Measurements from ENCODE around the gene PRKAG2.
"Not testable (repeated sequence)": the region's sequence is repeated elsewhere in the genome, so short reads cannot be mapped to it uniquely, and the experiment has no call there.

The PRKAG2 gene

DNA sequence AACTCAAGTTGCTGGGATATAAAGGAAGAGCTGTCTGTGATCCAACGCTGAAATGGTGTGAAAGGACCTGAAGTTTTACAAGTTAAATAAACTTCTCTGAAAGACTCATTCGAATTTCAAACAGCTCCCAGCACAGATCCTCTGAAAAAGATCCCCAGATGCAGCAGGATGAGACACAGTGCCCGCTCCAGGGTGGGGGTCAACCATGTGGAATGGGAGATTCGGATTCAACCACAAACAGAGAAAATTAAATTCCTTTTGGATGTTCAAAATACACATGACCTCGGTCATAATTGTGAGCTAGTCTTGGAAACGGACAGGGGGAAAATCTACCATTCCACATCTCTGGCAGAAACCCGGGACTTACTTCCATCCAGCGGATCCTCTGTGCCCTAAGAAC is 119.6 kb downstream of the PRKAG2 start:
- Histone ChIP-seq H3K36me3 (ENCODE audit: insufficient read depth, low read depth, low read length) (no peaks in the 10 kb centered on the region), H3K9me3 (ENCODE audit: insufficient read depth, low read depth, low read length) (no peaks in the 10 kb centered on the region), H3K4me3 (ENCODE audit: low read length) (no peak overlapping the region), H3K4me1 (ENCODE audit: insufficient read depth, low read length) (peaks cover 9% of the 10 kb centered on the region), H3K9ac (ENCODE audit: low read depth, low read length) (no peak overlapping the region), H3K27me3 (ENCODE audit: insufficient read depth, low read length) (peaks cover 5% of the 10 kb centered on the region; the same call in 1 of the 2 replicates), H3K27ac (ENCODE audit: low read length) (no peak overlapping the region)

- Histone ChIP-seq H3K9ac (ENCODE audit: low read depth, low read length) (no peak overlapping the region), H3K4me1 (ENCODE audit: insufficient read depth, low read length) (peaks cover 9% of the 10 kb centered on the region), H3K4me3 (ENCODE audit: low read length) (no peak overlapping the region), H3K9me3 (ENCODE audit: insufficient read depth, low read depth, low read length) (no peaks in the 10 kb centered on the region), H3K27me3 (ENCODE audit: insufficient read depth, low read length) (0 out of 2 replicates have a peak, but pooled peaks cover under 1% of the 10 kb centered on the region), H3K36me3 (ENCODE audit: insufficient read depth, low read depth, low read length) (no peaks in the 10 kb centered on the region), H3K27ac (ENCODE audit: low read length) (no peak overlapping the region)
Measured at GRCh38 chr7:151756866-151757265, 120.0 kb downstream of the PRKAG2 start.

GRCh38 chr7:151756076-151756731 is 120.7 kb downstream of the PRKAG2 start:
- Histone ChIP-seq H3K4me3 (ENCODE audit: low read length) (no peak overlapping the region), H3K9me3 (ENCODE audit: insufficient read depth, low read depth, low read length) (no peaks in the 10 kb centered on the region), H3K27ac (ENCODE audit: low read length) (no peak overlapping the region), H3K36me3 (ENCODE audit: insufficient read depth, low read depth, low read length) (no peaks in the 10 kb centered on the region), H3K27me3 (ENCODE audit: insufficient read depth, low read length) (no peaks in the 10 kb centered on the region), H3K9ac (ENCODE audit: low read depth, low read length) (no peak overlapping the region), H3K4me1 (ENCODE audit: insufficient read depth, low read length) (peaks cover 9% of the 10 kb centered on the region)

DNA sequence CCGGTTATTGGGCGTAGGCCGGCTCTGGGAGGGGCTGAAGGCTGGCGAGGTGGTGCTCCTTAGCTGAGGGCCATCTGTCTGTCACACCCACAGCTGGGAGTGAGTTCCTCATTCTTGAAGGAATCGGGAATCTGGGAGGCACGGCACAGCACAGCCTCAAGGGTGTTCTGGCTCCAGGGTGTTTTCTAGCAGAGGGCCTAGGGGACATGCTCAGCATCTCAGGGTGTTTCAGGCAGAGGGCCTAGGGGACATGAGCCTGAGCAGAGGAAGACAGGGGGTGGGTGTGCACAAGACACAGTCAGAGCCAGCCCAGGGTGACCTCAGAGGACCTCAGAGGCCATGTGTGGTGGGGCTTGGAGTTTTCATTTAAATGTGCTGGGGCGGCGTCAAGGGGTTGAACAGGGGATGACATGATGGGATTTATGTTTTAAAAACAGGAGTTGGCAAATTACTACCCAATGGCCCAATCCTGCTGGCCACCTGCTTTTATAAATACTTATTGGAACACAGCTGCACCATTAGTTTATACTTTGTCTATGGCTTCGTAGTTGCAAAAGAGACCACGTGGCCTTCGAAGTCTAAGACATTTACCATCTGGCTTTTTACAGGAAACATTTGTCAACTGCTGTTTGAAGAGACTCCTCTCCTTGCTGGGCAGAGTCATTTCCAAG is 121.6 kb downstream of the PRKAG2 start:
- Histone ChIP-seq H3K4me1 (ENCODE audit: insufficient read depth, low read length) (peaks cover 9% of the 10 kb centered on the region), H3K27me3 (ENCODE audit: insufficient read depth, low read length) (no peaks in the 10 kb centered on the region), H3K4me3 (ENCODE audit: low read length) (no peak overlapping the region), H3K9me3 (ENCODE audit: insufficient read depth, low read depth, low read length) (no peaks in the 10 kb centered on the region), H3K27ac (ENCODE audit: low read length) (no peak overlapping the region), H3K9ac (ENCODE audit: low read depth, low read length) (no peak overlapping the region), H3K36me3 (ENCODE audit: insufficient read depth, low read depth, low read length) (no peaks in the 10 kb centered on the region)

GRCh38 chr7:151754688-151755130 is 122.2 kb downstream of the PRKAG2 start:
- Histone ChIP-seq H3K36me3 (ENCODE audit: insufficient read depth, low read depth, low read length) (no peaks in the 10 kb centered on the region), H3K9me3 (ENCODE audit: insufficient read depth, low read depth, low read length) (no peaks in the 10 kb centered on the region), H3K4me1 (ENCODE audit: insufficient read depth, low read length) (peaks cover 9% of the 10 kb centered on the region), H3K27ac (ENCODE audit: low read length) (no peak overlapping the region), H3K4me3 (ENCODE audit: low read length) (no peak overlapping the region), H3K27me3 (ENCODE audit: insufficient read depth, low read length) (no peaks in the 10 kb centered on the region), H3K9ac (ENCODE audit: low read depth, low read length) (no peak overlapping the region)

DNA sequence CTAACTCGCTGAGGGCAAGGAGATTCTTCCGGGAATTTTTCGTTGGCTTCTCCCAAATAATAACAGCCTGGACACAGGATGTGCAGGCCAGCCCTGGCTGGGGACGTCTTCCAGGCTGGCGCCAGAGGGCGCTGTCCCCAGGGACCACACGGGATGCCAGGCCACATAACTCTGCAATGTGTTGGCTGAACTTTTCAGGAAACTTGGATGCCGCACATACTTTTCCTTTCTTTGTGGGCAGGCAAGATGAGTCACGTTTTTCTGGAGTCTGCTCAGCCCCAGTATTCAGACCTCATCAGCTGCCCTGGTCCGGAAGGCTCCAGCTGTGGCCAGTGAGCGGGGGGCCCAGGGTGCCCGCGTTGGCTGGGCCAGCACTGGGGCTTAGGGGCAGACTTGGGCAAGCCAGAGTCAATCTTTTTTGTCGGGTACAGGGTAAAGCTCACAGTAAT is 122.7 kb downstream of the PRKAG2 start:
- Histone ChIP-seq H3K27ac (ENCODE audit: low read length) (no peak overlapping the region), H3K36me3 (ENCODE audit: insufficient read depth, low read depth, low read length) (no peaks in the 10 kb centered on the region), H3K9ac (ENCODE audit: low read depth, low read length) (no peak overlapping the region; the same call in 1 of the 2 replicates), H3K27me3 (ENCODE audit: insufficient read depth, low read length) (no peaks in the 10 kb centered on the region), H3K4me3 (ENCODE audit: low read length) (no peak overlapping the region), H3K9me3 (ENCODE audit: insufficient read depth, low read depth, low read length) (no peaks in the 10 kb centered on the region), H3K4me1 (ENCODE audit: insufficient read depth, low read length) (peaks cover 9% of the 10 kb centered on the region)

- Histone ChIP-seq H3K27ac (ENCODE audit: low read length) (no peak overlapping the region), H3K9me3 (ENCODE audit: insufficient read depth, low read depth, low read length) (no peaks in the 10 kb centered on the region), H3K4me3 (ENCODE audit: low read length) (no peak overlapping the region), H3K9ac (ENCODE audit: low read depth, low read length) (no peak overlapping the region), H3K36me3 (ENCODE audit: insufficient read depth, low read depth, low read length) (no peaks in the 10 kb centered on the region), H3K27me3 (ENCODE audit: insufficient read depth, low read length) (no peaks in the 10 kb centered on the region), H3K4me1 (ENCODE audit: insufficient read depth, low read length) (peaks cover 9% of the 10 kb centered on the region)
Measured at GRCh38 chr7:151752816-151753595, 123.9 kb downstream of the PRKAG2 start.

GRCh38 chr7:151752037-151752436 is 124.9 kb downstream of the PRKAG2 start:
- H3K9me3 ChIP-seq (ENCODE audit: insufficient read depth, low read depth, low read length) = no peaks in the 10 kb centered on the region
- no peak overlapping the region for H3K4me3 ChIP-seq (ENCODE audit: low read length)
- H3K27ac ChIP-seq (ENCODE audit: low read length) = no peak overlapping the region
- H3K36me3 ChIP-seq (ENCODE audit: insufficient read depth, low read depth, low read length) = no peaks in the 10 kb centered on the region
- H3K27me3 ChIP-seq (ENCODE audit: insufficient read depth, low read length) = no peaks in the 10 kb centered on the region
- peaks cover 4% of the 10 kb centered on the region for H3K4me1 ChIP-seq (ENCODE audit: insufficient read depth, low read length)
- H3K9ac ChIP-seq (ENCODE audit: low read depth, low read length) = no peak overlapping the region

GRCh38 chr7:151748733-151749132 is 128.2 kb downstream of the PRKAG2 start:
- no peaks in the 10 kb centered on the region for H3K9me3 ChIP-seq (ENCODE audit: insufficient read depth, low read depth, low read length)
- no peaks in the 10 kb centered on the region; the same call in 1 of the 2 replicates for H3K4me1 ChIP-seq (ENCODE audit: insufficient read depth, low read length)
- H3K4me3 ChIP-seq (ENCODE audit: low read length) = no peak overlapping the region
- no peaks in the 10 kb centered on the region for H3K27me3 ChIP-seq (ENCODE audit: insufficient read depth, low read length)
- H3K27ac ChIP-seq (ENCODE audit: low read length) = no peak overlapping the region
- no peak overlapping the region for H3K9ac ChIP-seq (ENCODE audit: low read depth, low read length)
- H3K36me3 ChIP-seq (ENCODE audit: insufficient read depth, low read depth, low read length) = no peaks in the 10 kb centered on the region

GRCh38 chr7:151748021-151748420 is 128.9 kb downstream of the PRKAG2 start:
- H3K9me3 ChIP-seq (ENCODE audit: insufficient read depth, low read depth, low read length); H3K36me3 ChIP-seq (ENCODE audit: insufficient read depth, low read depth, low read length); H3K27ac ChIP-seq (ENCODE audit: low read length); H3K4me1 ChIP-seq (ENCODE audit: insufficient read depth, low read length); H3K27me3 ChIP-seq (ENCODE audit: insufficient read depth, low read length); H3K4me3 ChIP-seq (ENCODE audit: low read length); H3K9ac ChIP-seq (ENCODE audit: low read depth, low read length): not testable (repeated sequence)

GRCh38 chr7:151745706-151746105 is 131.2 kb downstream of the PRKAG2 start:
- no peak overlapping the region for H3K27ac ChIP-seq (ENCODE audit: low read length)

More at GRCh38 chr7:151745706-151746105, 131.2 kb downstream of the PRKAG2 start:
- H3K9me3 ChIP-seq (ENCODE audit: insufficient read depth, low read depth, low read length) = no peaks in the 10 kb centered on the region
- H3K36me3 ChIP-seq (ENCODE audit: insufficient read depth, low read depth, low read length) = no peaks in the 10 kb centered on the region
- H3K27me3 ChIP-seq (ENCODE audit: insufficient read depth, low read length) = no peaks in the 10 kb centered on the region
- no peak overlapping the region for H3K4me3 ChIP-seq (ENCODE audit: low read length)
- H3K9ac ChIP-seq (ENCODE audit: low read depth, low read length) = no peak overlapping the region
- H3K4me1 ChIP-seq (ENCODE audit: insufficient read depth, low read length) = no peaks in the 10 kb centered on the region; the same call in 1 of the 2 replicates
